ENCODE measurements around the gene SFRP5.

SFRP5 gene

DNA sequence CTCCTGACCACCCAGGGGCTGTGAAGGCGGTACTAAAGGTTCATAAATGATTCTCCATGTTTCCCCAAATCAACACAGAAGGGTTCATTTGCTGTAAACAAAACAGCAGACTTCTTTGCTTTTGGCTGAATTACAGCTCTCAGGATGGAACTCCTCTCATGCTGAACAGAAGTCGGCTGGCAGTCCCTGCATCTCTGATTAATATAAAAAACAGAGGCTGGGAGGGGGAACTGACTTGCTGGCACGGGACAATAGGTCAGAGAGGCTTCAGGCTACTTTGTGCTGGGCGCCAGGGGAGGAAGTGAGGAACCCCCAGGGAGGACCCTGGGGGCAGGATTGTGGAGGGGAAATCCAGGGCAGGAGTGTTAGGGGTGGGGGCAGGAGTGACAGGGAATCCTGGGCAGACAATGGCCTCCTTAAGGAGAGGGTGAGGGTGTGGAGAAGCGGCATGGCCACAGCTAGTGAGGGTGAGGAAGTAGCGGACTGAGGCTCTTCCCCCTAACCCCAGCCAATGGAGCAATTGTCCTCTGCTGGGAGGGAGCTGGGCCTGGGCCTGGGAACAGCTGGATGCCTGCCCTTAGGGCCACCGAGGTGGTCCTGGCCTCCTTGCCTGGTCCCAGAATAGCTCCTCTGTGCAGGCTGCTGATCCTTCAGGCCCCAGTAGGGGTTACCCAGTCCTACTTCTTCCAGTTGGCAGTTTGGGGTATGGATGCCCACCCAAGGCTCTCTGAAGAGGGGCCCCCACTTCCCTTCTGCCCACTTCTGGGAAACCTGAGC, 9.2 kb upstream of the SFRP5 start:
- Histone ChIP-seq H3K4me3 (ENCODE audit: low read depth in 1 of 2, low read length in 1 of 2) (no peak overlapping the region), H3K4me1 (ENCODE audit: control insufficient read depth in 1 of 2, insufficient read depth in 1 of 2, low read depth in 1 of 2, low read length in 1 of 2) (no peaks in the 10 kb centered on the region), H3K27ac (no peak overlapping the region), H3K36me3 (no peaks in the 10 kb centered on the region), H3K27me3 (peaks cover under 1% of the 10 kb centered on the region), H3K9me3 (no peaks in the 10 kb centered on the region)
- TF ChIP-seq, protein P1, sequence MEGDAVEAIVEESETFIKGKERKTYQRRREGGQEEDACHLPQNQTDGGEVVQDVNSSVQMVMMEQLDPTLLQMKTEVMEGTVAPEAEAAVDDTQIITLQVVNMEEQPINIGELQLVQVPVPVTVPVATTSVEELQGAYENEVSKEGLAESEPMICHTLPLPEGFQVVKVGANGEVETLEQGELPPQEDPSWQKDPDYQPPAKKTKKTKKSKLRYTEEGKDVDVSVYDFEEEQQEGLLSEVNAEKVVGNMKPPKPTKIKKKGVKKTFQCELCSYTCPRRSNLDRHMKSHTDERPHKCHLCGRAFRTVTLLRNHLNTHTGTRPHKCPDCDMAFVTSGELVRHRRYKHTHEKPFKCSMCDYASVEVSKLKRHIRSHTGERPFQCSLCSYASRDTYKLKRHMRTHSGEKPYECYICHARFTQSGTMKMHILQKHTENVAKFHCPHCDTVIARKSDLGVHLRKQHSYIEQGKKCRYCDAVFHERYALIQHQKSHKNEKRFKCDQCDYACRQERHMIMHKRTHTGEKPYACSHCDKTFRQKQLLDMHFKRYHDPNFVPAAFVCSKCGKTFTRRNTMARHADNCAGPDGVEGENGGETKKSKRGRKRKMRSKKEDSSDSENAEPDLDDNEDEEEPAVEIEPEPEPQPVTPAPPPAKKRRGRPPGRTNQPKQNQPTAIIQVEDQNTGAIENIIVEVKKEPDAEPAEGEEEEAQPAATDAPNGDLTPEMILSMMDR (IDR thresholded peaks at IDR 0.05) = no peak

DNA sequence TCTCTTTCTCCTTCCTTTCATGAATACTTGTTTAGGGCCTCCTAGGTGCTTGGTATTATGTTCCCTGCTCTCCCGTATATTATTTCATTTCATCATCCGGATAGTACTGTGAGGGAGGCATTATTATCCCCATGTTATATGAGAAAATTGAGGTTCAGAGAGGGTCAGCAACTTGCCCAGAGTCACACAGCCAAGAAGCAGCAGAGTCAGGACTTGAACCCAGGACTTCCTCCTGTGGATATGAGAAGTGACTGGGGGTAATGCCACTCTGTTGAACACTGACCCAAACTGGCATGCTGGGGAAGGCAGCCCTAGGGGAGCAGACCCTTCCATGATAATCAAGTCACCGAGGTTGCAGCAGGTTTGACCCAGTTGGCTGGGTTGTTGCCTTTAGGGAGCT, 8.2 kb upstream of the SFRP5 start:
- TF ChIP-seq, protein P1 (IDR thresholded peaks at IDR 0.05) = no peak
- Histone ChIP-seq H3K4me3 (ENCODE audit: low read depth in 1 of 2, low read length in 1 of 2) (no peak overlapping the region), H3K9me3 (no peaks in the 10 kb centered on the region), H3K4me1 (ENCODE audit: control insufficient read depth in 1 of 2, insufficient read depth in 1 of 2, low read depth in 1 of 2, low read length in 1 of 2) (no peaks in the 10 kb centered on the region), H3K36me3 (no peaks in the 10 kb centered on the region), H3K27me3 (peaks cover 7% of the 10 kb centered on the region), H3K27ac (no peak overlapping the region)

DNA sequence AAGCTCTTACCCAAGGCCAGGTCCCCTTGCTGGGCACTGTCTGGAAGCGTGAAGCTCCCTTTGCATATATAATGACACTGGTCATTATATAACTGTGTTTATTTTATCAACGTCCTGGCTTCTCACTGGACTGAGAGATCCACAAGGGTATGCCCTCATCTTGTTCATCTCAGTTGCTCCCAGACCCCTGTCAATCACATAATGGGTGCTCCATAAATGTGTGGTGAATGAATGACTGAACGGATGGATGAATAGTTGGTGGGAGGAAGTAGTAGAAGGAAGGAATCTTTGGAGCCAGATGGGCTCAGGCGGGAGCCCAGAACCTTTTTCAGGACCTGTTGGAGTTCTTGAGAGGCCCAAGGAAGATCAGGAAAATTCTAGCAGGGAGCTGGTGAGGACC, 7.7 kb upstream of the SFRP5 start:
- TF ChIP-seq, protein P1 (IDR thresholded peaks at IDR 0.05) = no peak
- Histone ChIP-seq H3K27ac (no peak overlapping the region), H3K27me3 (peaks cover 11% of the 10 kb centered on the region), H3K36me3 (no peaks in the 10 kb centered on the region), H3K4me3 (ENCODE audit: low read depth in 1 of 2, low read length in 1 of 2) (no peak overlapping the region), H3K4me1 (ENCODE audit: control insufficient read depth in 1 of 2, insufficient read depth in 1 of 2, low read depth in 1 of 2, low read length in 1 of 2) (no peaks in the 10 kb centered on the region), H3K9me3 (no peaks in the 10 kb centered on the region)

DNA sequence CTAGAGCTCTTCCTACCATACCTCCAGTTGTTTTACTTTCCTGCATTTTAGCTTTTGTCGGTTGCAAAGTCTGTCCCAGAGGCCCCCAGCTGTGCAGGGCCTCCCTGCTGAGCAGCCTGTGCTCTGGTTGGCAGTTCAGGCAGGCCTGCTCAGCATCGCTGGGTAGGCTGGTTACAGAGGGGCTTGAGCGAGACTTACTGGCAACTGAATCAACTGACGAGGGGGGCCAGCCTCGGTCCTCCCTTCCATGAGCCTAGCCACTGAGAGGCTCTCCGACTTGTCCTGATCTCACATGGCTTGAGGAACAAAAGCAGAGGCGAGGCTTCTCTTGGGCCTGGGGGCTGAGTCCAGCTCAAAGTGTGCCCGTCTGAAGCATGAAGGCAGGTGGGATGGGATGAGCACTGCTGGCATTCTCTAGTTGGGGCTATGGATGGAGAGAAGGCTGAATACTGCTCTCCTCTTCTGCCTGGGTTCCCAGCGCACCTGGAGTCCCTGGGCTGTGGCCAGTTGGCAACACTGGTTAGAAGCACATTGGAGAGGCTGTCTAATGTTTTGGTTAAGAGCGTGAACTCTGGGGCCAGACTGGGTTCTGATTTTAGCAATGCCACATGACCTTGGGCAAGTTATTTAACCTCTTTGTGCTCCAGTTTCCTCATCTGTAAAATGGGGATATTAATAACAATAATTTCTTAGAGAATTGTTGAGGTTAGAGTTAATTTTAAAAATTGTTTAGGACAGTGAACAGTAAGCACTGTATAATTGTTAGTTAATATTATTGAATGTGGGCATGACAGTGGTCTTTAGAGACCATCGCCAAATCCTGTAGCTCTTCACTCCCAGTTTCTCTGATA, 6.9 kb upstream of the SFRP5 start:
- Histone ChIP-seq H3K4me1 (ENCODE audit: control insufficient read depth in 1 of 2, insufficient read depth in 1 of 2, low read depth in 1 of 2, low read length in 1 of 2) (no peaks in the 10 kb centered on the region), H3K36me3 (no peaks in the 10 kb centered on the region), H3K9me3 (no peaks in the 10 kb centered on the region), H3K4me3 (ENCODE audit: low read depth in 1 of 2, low read length in 1 of 2) (no peak overlapping the region), H3K27me3 (peaks cover 19% of the 10 kb centered on the region), H3K27ac (no peak overlapping the region)
- TF ChIP-seq, protein P1 (IDR thresholded peaks at IDR 0.05) = no peak

DNA sequence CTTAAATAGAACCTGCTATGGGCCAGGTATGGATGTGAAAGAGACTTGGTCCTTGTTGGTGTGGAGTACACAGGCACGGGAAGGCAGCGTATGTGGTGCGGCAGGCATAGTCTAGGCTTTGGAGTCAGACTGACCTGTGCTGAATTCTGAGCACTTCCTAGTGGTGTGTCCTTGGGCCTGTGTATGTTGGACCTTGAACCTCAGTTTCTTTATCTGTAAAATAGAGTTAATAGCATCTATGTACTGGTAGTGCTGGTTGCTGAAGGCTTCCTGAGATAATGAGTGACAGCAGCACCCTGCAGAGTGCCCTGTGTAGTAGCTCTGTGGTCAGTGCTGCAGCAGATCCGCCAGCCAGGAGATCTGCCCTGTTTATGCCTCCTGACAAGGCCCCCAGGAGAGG, 5.3 kb upstream of the SFRP5 start:
- peaks cover 34% of the 10 kb centered on the region for H3K27me3 ChIP-seq
- H3K4me1 ChIP-seq (ENCODE audit: control insufficient read depth in 1 of 2, insufficient read depth in 1 of 2, low read depth in 1 of 2, low read length in 1 of 2) = no peaks in the 10 kb centered on the region
- no peak overlapping the region for H3K4me3 ChIP-seq (ENCODE audit: low read depth in 1 of 2, low read length in 1 of 2)
- no peaks in the 10 kb centered on the region for H3K9me3 ChIP-seq
- no peak overlapping the region for H3K27ac ChIP-seq
- TF ChIP-seq, protein P1 (IDR thresholded peaks at IDR 0.05) = no peak
- no peaks in the 10 kb centered on the region for H3K36me3 ChIP-seq

Measured in neutrophil (primary cell).